ENCODE measurements around the gene GZF1.

Gene GZF1

DNA sequence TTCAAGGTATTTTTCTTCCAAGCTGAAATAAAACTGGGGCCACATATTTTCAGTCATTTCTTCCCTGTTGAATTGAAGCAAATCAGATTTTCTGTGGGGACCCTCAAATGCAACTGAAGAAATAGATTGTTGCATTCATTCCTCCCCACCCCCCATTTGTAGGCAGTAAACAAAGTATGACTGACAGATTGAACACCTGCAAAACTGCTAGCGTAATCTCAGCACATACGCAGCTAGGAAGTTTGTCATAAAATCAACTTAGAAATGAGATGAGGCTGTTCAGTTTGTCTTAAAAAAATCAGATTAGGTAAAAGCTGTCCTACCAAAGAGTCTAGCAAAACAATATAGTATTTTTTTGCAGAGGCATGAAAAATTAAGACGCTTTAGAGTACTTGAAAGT lies 8.9 kb downstream of the GZF1 start:
- no peak for DNase-seq

DNA sequence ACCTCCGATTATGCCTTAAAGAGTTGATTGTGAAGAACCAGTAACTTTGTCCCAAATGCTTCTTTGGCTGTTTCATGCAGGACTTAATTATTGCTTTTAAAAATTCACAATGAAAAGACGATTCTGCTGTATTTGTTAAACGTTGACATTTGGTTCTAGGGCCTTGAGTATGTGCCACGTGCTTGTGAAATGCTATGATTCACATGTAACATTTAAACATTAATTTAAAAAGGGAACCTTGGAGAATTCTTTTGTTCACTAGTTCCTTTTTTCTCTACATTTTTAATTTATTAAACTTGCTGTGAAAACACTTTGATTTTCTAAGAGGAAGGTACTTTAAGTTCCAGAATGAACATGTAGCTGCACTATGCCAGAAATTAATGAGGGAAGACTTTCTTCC lies 9.5 kb downstream of the GZF1 start:
- DNase-seq: no peak

DNA sequence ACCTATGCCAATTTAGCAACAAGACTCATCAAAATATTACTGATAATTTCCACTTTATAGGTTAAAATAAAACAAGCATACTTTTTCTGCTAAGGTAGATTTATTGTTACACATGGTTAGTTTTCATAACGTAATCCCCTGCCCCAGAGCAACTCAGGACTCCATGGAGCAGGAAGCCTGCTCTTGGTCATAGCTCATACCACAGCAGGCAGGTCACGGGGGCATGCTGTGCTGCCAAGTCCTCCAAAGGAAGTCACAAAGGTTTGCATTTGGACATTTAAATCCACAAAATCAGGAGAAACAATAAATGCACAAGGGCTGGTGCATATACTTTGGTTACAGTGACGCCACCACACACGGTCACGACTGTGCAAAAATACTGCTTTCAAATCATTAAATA lies 12.5 kb downstream of the GZF1 start:
- DNase-seq: no peak

DNA sequence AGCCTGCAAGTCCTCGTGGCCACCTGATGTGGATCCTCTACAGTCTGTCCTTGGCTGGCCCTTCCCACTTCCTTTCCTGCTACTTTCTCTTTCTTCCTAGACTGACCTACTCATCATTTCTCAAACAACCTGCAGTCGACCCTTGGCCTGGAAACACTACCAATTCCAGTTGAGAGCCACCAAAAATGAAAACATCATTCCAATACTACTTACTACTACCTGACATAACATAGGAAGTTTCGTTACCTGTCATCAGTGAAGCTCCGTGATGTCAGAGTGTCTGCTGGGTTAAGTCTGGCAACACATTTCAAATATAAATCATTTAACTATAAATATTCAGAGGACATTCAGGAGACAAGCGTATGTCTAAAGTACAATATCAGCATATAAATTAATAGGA lies 13.8 kb downstream of the GZF1 start:
- DNase-seq: no peak

DNA sequence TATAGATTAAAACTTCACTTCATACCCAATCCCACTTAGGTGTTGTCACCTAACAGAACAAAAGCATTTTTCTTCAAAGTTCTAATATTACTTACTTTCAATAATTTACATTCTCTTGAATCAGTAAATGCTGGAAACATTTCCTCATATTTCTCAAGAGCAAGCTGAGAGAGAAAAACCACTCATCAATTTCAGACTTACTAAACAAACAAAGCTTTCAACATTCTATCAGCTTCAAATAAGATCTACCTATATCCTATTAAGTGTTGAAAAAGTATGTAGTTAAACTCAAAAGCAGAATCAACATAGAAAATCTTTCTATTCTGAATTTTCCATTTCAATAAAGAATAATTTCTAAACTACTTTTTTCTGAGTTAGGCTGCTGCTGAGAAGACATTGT lies 17.8 kb downstream of the GZF1 start:
- DNase-seq: no peak

DNA sequence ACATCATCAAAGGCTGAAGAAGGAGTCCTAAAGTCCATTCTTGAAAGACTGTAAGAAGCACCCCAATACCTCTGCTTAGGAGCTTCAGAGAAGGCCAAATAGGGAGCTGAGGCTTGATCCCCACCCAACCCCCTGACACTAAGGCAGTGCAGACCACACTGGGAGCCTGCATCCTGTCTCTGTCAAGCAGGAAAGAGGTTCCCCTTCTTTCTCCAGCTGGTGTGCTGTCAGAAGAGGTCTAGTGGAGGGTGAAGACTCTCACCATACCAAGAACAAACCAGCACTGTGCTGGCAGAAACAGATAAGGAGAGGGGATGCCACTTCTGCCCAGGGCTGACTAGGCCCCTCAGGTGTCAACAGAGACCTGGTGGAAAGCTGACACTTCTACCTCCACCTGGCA lies 19.9 kb downstream of the GZF1 start:
- no peak for DNase-seq

DNA sequence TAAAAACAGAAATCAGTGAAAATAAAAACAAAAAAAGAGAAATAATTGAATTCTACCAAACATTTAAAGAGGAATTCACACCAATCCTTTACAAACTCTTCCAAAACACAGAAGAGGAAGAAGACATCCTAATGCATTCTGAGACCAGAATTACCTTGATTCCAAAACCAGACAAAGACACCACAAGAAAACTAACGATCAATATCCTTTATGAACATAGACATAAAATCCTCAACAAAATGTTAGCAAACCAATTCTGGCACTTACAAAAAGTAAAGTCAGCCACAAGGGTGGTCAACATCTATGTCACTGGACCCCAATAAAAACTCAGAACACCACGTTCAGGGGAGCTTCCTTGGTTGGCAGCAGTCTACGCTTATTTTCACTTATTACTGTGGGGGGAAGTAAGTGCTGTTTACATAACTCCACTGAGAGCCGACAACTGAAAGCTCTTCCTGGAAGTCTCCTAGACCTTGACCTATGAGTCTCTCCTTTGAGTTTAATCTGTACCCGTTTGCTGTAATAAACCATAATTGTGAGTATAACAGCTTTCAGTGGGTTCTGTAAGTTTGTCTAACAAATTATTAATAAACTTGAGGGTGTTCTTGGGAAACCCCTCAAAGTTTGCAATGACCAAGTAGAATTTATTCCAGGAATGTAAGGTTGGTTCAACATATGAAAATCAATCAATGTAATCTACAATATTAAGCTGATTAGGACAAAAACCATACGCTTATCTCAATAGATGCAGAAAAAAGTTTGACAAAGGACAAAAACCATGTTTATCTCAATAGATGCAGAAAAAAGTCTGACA lies 24.5 kb downstream of the GZF1 start:
- no peak for DNase-seq

DNA sequence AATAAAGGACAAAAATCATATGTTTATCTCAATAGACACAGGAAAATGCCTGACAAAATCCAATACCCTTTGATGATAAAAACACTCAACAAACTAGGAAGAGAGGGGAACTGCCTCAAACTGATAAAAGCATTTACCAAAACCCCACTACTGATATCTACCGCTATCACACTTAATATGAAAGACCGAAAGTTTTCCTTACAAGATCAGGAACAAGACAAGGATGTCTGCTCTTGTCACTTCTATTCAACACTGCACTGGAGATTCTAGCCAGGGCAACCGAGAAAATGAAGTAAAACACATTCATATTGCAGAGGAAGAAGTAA lies 25.1 kb downstream of the GZF1 start:
- DNase-seq: no peak

DNA sequence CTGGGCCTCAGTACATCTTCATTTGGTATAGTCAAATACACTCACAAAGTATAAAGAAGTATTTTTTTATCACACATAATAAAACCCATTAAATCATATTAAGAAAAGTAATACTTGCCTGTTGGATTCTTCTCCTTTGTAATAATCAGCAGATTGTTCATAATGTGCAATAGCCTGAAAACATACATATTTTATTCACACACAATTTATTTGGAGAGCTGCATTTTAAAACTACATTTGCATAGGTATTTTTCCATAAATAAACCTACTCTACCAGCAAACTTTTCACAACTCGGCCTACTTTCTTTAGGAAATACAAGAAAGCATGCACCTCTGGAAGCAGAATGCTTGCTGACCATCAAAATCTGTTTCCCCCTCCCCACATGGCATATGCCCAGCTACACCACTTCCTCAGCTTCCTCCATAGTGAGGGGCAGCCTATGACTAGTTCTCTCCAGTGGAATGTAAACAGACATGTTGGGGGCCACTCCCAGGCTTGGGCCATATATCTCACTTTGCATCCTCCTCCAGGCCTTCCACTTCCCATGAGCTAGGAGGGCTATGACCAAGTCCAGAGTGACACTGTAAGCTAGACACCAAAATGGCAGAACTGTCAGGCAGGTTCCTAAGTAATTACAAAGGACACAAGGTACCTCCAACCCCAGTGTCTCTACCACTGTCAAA lies 28.3 kb downstream of the GZF1 start:
- DNase-seq: no peak

DNA sequence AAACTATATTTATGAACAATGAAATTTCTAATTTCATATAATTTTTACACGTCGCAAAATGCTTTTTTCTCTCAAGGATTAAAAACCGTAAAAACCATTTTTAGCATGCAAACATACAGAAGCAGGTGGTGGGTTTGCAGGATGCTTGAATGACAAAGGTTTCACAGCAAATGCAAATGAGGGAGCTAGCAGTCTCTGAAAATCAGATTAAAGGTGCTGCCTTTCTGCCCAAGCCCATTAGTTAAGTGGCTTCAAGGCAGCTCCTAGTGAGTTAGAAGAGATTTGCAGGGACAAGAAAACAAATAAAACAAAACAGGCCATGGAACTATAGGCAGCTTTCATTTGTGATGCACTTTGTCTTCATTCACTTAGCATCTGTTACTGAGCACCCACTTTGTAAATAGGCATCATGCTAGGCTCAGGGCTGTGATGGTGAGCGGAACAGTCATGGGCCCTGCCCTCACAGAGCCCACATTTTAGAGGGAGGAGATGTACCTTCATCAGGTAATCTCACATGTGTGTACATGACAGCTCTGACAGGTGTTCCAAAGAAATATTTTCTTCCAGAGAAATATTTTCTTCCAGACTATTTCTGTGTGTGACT lies 29.8 kb downstream of the GZF1 start:
- no peak for DNase-seq

DNA sequence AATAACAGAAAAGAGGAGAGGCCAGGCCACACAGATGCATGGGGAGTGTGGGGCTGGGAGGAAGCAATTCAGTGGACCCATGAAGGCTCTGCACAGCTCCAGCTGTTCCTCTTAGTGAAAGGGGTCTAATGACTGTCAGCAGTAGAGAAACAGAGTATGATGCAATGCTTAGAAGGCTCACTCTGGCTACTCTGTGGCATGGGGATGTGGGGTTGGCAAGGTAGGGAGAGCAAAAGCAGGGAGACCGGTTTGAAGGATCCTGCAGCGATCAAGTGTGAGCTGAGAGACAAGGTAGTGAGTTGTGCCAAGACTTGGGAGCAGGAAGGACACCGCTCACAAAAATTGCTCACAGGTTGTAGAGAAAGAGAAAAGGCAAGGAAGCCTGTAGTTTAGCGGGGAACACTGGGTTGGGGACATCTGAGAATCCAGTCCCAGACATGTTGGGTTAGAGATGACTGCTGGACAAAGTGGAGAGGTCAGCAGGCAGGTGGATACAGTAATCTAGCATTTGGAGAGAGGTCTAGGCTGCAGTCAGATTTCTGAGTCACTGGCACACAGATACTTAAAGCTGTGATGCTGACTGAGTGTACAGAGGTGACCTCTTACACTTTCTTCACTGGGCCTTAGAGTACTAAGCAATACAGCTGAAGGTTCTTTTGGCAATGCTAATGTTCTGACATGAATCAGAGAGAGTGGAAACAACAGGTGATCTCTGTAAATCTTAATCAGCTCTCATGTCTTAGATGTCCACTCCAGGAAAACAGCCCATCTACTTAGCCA lies 32.2 kb downstream of the GZF1 start:
- DNase-seq: no peak

DNA sequence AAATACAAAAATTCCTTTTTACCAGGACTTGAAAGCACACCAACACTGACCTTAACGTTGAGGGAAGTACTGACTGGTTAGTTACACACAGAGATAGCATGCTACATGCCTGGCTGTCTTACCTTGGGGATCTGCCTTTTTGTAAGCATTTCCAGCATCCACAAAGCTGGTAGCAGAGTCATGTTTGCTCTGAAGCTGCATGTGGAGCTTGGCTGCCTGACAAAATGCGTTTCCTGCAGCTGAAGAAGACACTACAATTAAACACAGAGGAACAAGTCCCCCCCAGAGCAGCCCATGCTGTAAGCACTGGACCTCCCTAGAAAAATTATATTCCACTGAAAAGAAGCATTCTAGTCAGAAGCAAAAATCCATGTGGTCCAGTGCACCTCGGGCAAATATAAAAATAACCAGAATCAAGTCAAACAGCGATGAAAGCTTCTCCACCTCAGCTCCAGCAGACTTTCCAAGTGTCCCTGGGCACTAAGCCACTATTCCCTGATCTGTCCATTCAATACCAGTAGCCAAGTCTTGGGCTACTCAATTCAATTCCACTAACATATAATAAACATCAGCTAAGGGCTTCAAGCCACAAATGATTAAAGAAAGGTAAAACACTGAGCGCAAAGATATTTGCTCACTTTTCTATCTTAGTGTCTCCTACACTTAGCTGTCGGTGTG lies 35.1 kb downstream of the GZF1 start:
- no peak for DNase-seq

DNA sequence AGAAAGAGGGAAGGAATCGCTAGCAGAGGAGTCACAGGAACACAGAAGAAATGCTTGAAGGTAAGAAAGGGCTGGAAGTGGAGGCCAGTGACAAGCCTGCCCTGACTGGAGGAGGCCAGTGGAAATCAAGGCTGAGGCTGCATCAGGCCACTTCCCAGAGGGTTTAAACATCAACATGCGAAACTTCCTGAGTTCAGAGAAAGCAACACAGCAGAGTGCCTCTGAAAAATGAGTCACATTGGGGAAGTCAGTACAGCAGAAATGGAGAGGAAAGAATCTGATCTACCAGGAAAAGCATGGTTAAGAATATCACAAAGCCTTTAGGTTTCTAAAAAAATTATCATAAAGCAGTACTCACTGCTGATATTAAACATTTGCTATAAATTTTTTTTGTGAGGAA lies 36.0 kb downstream of the GZF1 start:
- DNase-seq: no peak

DNA sequence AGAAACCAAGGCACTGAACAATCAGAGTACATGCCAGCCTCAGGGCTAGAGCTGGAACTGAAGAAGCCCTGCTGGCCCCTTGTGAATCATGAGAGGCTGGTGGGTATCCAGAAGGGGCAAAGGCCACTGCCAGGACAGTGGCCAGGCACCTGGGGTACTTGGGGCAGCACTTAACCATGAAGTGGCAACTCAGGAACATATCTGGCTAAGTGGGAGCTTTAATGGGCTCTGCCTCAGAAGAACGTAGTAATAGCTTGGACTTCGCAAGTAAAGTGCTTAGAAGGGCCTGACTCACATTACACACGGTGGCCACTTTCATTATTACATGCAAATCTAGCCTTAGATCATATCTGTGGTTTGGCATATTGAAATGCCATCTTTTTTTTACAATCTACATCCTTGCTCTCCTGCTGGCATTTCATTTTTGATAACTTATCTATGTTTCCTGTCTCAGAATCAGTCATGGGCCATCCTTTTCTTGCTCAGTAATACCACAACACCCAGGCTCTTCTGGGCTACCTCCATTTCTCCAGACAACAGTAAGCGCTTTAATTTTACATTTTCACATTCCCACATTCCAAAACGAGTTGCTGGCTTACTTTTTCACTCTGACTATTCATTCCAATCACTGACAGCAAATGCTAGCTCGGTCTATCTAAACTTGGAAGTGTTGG lies 37.7 kb downstream of the GZF1 start:
- DNase-seq: no peak

DNA sequence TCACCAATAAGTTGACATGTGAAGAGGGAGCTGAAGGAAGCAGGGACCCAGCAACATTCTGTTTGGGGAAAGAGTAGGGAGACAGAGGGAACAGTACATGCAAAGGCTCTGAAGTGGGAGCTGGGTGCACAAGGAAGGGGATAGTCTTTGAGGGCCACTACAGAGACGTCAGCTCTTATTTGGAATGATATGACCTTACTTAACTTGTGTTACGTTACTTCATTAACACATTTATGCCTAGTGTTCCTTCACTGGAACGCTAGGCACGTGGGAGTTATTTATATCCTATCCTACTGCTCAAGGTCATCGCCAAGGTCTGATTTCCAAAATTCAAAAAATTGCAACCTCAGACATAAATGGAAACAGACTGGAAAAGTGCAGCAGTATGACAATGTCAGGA lies 39.1 kb downstream of the GZF1 start:
- DNase-seq: no peak

DNA sequence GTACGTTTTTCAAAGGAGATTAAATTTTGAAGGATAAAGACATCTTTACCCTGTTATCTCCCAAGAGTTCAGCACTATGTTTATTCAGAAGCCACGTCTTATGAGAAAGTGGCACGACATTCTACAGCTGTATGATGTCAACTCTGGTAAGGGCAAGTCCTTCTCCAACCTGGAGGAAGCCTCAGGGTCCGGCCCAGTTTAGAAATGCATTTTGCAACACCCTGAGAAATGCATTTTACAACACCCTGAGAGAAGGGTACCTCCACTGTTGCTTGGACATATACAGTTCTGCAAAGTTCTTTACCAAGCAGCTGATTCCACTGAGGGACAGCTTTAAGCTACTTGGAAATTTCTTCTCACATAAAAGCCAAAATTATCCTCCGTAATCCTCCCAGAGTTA lies 41.8 kb downstream of the GZF1 start:
- no peak for DNase-seq

DNA sequence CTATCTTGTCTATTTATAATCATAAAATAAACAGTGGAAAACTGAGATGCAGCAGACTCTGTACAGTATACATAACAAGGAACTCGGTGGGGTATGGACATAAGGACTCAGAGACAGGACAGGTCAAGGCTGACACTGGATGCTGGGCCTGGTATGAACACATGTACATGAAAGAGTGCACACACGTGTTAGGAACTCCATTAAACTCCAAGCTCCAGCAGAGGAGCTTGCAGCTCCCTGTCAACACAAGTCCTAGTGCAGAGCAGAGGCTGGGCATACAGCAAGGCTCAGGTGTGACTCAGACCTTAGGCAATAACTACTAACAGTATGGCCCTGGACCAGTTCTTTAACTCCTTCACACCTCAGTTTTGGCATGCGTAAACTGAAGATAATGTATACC lies 42.2 kb downstream of the GZF1 start:
- DNase-seq: no peak

DNA sequence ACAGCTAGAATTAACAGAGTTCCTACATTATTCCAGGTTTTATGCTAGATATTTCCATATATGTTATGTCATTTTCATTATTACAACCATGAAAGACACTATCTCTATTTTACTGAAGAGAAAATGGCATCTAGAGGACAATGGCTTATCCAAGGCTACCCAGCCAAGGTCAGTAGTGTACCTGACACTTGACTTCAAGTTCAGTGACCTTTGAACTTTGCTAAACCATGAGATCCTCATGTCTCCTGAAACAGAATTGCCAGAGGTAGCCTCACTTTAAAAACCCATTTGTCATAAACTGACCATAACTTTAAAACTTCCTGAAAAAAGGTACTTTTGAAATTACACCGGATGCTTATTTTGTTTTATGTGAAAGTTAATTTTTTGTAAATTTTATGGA lies 44.9 kb downstream of the GZF1 start:
- no peak for DNase-seq

DNA sequence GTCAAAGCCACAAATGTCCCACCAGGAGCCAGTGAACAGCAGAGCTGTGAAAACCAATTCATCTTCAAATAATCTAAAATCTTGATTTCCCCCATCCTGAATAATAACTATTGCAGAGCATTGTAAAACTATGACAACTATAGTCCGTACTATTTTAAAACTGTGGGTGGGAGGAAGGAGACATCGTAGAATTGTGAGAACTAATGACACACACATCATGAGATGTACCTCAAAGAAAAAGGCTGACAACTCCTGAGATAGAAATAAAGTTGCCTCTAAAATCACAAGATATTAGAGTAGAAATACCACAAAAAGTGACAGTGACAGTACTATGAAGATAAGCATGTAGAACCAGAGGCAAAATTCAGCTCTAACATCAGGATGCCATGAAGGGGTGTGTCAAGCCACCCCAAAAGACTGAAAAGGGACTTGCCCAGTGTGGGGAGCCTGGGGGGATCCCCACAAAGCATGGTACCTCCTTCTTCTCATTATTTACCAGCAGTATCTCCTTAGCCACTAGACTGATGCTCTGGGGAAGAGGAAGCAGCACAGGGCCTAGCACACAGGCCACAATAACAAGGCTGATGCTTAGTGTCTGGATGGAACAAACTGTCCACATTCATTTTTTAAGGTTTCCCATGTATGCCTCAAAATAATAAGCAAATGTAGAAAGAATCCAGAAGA lies 45.9 kb downstream of the GZF1 start:
- DNase-seq: no peak

DNA sequence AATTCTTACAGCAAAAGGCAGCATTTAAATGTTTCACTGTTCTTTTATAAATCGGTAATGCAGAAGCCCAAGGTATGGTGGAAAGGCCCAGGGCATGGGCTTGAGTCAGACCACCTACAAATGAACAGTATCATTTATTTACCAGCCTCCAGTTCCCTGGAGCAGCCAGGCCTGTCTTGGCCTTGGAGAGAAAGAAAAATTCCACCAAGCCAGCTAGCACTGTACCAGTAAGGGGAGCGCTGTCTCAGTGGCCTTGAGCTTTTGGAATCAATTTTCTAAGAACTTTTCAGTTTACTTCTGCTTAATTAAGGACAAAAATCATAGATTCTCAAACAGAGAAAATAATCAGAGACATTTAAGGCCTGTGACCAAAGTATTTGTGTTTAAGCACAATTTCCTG lies 47.0 kb downstream of the GZF1 start:
- DNase-seq: no peak

DNA sequence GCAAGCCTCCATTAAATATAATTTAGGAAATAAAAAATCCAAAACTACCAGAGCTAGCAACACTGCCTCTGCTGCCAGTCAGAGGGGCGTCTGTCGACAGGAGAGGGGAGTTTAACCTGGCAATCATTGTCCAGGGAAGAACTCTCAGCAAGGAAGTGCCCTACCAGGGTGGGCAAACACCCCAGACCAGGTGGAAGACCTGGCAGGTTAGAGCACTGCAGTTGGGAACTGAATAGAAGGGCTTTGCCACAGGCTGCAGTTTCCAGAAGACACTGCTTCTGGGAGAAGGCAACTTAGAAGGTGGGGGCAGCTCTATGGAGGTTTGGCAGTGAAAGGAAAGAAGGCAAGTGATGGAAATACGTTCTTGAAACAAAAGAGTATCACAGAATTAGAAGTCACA lies 47.8 kb downstream of the GZF1 start:
- no peak for DNase-seq
